H1 (cell line): ENCODE data around the gene CACNA1C. TPM values are rescaled to one million over a fixed set of nuclear protein-coding genes. Genes with fewer than 3 reads are reported as not detected.

Experiments
- CTCF ChIA-PET: fragments of 300-600 bp; sonication (Branson Sonifier 250); formaldehyde crosslinking; loops from one replicate; lab custom pipeline; 2021; ENCODE audit not compliant: partially characterized antibody; lab: Charles Lee
- POLR2A ChIA-PET: fragments of 300-600 bp; sonication (Branson Sonifier 250); formaldehyde crosslinking; loops from one replicate; lab custom pipeline; 2021; ENCODE audit warnings: inconsistent platforms; ENCODE audit not compliant: partially characterized antibody; lab: Charles Lee
- DNase-seq, 2 experiments: peaks; one replicate each; pipeline versions ENCODE4 v3.0.0 to v3.0.0-alpha.2; 2010 to 2022; ENCODE audit warnings: low spot score in 2 of 2, low read depth in 1 of 2, mixed read lengths in 1 of 2
- FAIRE-seq: peaks from 2 replicates; lab custom pipeline; 2011; peaks lifted over from hg19 to GRCh38; lab: Jason Lieb, UNC
- H2AFZ ChIP-seq: 2 replicates; pipeline ENCODE4 v1.8.1; 2012; ENCODE audit warnings: low read length, inconsistent platforms
- H2AK5ac ChIP-seq: 2 replicates; pipeline ENCODE4 v1.6.1; 2013; ENCODE audit warnings: low read depth, low read length
- H2BK120ac ChIP-seq: replicated peaks from 2 replicates; pipeline ENCODE3; 2013; ENCODE audit warnings: low read depth, low read length, inconsistent platforms
- H2BK12ac ChIP-seq: 2 replicates; pipeline ENCODE4 v1.6.1; 2013; ENCODE audit warnings: low read depth, low read length
- H2BK15ac ChIP-seq: 2 replicates; pipeline ENCODE4 v1.6.1; 2013; ENCODE audit warnings: low read length
- H2BK20ac ChIP-seq: 2 replicates; pipeline ENCODE4 v1.6.1; 2013; ENCODE audit warnings: low read length
- H2BK5ac ChIP-seq: 2 replicates; pipeline ENCODE4 v1.6.1; 2013; ENCODE audit warnings: low read depth, low read length
- H3K14ac ChIP-seq: 2 replicates; pipeline ENCODE4 v1.6.1; 2013; ENCODE audit warnings: inconsistent platforms; ENCODE audit not compliant: insufficient read length
- H3K18ac ChIP-seq: 2 replicates; pipeline ENCODE4 v1.6.1; 2013; ENCODE audit warnings: low read length; ENCODE audit errors: extremely low read depth
- H3K23ac ChIP-seq: 2 replicates; pipeline ENCODE4 v1.6.1; 2013; ENCODE audit warnings: inconsistent platforms; ENCODE audit not compliant: insufficient read length
- H3K23me2 ChIP-seq: 2 replicates; pipeline ENCODE4 v1.6.1; 2013; ENCODE audit warnings: low read depth, low read length
- H3K27ac ChIP-seq: 2 replicates; pipeline ENCODE4 v1.6.1; 2011; ENCODE audit warnings: low read depth, low read length, inconsistent platforms
- H3K27me3 ChIP-seq, 4 experiments: replicated peaks in 1 of 4; 1 replicate in 1 of 4; 2 replicates in 3 of 4; pipeline versions ENCODE4 v1.6.1 to v1.8.1; 2011 to 2013; ENCODE audit warnings: low read length in 3 of 4, mild to moderate bottlenecking in 3 of 4, inconsistent platforms in 2 of 4, mixed read lengths in 2 of 4, moderate library complexity in 1 of 4; ENCODE audit not compliant: control insufficient read depth in 3 of 4, insufficient read depth in 3 of 4; ENCODE audit errors: extremely low read depth in 1 of 4
- H3K36me3 ChIP-seq, 4 experiments: 2 replicates each; pipeline versions ENCODE4 v1.6.1 to v1.8.1; 2011 to 2013; ENCODE audit warnings: mild to moderate bottlenecking in 4 of 4, low read length in 3 of 4, moderate library complexity in 2 of 4, control low read depth in 1 of 4, inconsistent platforms in 1 of 4; ENCODE audit not compliant: insufficient read depth in 4 of 4, control insufficient read depth in 2 of 4
- H3K4ac ChIP-seq: replicated peaks from 2 replicates; pipeline ENCODE3; 2013; ENCODE audit warnings: low read length, low read depth, mixed read lengths, inconsistent platforms; ENCODE audit not compliant: insufficient read length
- H3K4me1 ChIP-seq, 4 experiments: replicated peaks in 1 of 4; 1 replicate in 1 of 4; 2 replicates in 3 of 4; pipeline versions ENCODE4 v1.6.1 to v1.8.1; 2011 to 2013; ENCODE audit warnings: low read length in 3 of 4, inconsistent platforms in 2 of 4, mixed read lengths in 1 of 4; ENCODE audit not compliant: insufficient read depth in 4 of 4, control insufficient read depth in 3 of 4
- H3K4me2 ChIP-seq, 2 experiments: 2 replicates each; pipeline versions ENCODE4 v1.6.1 to v1.8.1; 2011 to 2013; ENCODE audit warnings: low read depth in 2 of 2, low read length in 2 of 2, control low read depth in 1 of 2, inconsistent platforms in 1 of 2, mild to moderate bottlenecking in 1 of 2; ENCODE audit not compliant: insufficient read depth in 1 of 2
- H3K4me3 ChIP-seq, 4 experiments: fragments of 200-600, 300-600 bp in 1 of 4; sonication (generic), shearing (Covaris generic), sonication (Bioruptor Twin) in 1 of 4; 2 replicates each; pipeline versions ENCODE4 v1.5.1 to v1.8.1; 2011 to 2016; ENCODE audit warnings: low read length in 4 of 4, low read depth in 3 of 4, control low read depth in 2 of 4, inconsistent platforms in 2 of 4, mild to moderate bottlenecking in 2 of 4, mixed read lengths in 1 of 4, moderate library complexity in 1 of 4; ENCODE audit not compliant: insufficient read depth in 2 of 4; ENCODE audit errors: extremely low read depth in 1 of 4
- H3K56ac ChIP-seq: replicated peaks from 2 replicates; pipeline ENCODE3; 2013; ENCODE audit warnings: low read depth, mild to moderate bottlenecking, mixed read lengths, low read length, inconsistent platforms; ENCODE audit not compliant: insufficient read length
- H3K79me1 ChIP-seq: 2 replicates; pipeline ENCODE4 v1.6.1; 2013; ENCODE audit warnings: low read depth, low read length, control low read depth
- H3K79me2 ChIP-seq, 2 experiments: 2 replicates each; pipeline versions ENCODE4 v1.6.1 to v1.8.1; 2012 to 2013; ENCODE audit warnings: low read length in 2 of 2, mild to moderate bottlenecking in 2 of 2, inconsistent platforms in 1 of 2; ENCODE audit not compliant: insufficient read depth in 2 of 2, control insufficient read depth in 1 of 2
- H3K9ac ChIP-seq, 4 experiments: replicated peaks in 1 of 4; 1 replicate in 1 of 4; 2 replicates in 3 of 4; pipeline versions ENCODE4 v1.6.1 to v1.8.1; 2011 to 2013; ENCODE audit warnings: low read depth in 3 of 4, low read length in 3 of 4, control low read depth in 2 of 4, mild to moderate bottlenecking in 2 of 4, moderate library complexity in 2 of 4, inconsistent platforms in 1 of 4; ENCODE audit errors: extremely low read depth in 1 of 4
- H3K9me3 ChIP-seq, 2 experiments: 2 replicates each; pipeline versions ENCODE4 v1.6.1 to v1.8.1; 2012 to 2013; ENCODE audit warnings: mild to moderate bottlenecking in 2 of 2, moderate library complexity in 2 of 2, control low read depth in 1 of 2, inconsistent platforms in 1 of 2, low read depth in 1 of 2, low read length in 1 of 2, mixed read lengths in 1 of 2; ENCODE audit not compliant: insufficient read depth in 2 of 2
- H4K20me1 ChIP-seq, 2 experiments: replicated peaks in 1 of 2; 2 replicates each; pipeline versions ENCODE3 to v1.8.1; 2011 to 2013; ENCODE audit warnings: inconsistent platforms in 2 of 2, low read length in 2 of 2, mild to moderate bottlenecking in 1 of 2; ENCODE audit not compliant: insufficient read depth in 2 of 2, control insufficient read depth in 1 of 2
- H4K5ac ChIP-seq: 2 replicates; pipeline ENCODE4 v1.6.1; 2013; ENCODE audit warnings: low read length, low read depth, mixed read lengths, inconsistent platforms; ENCODE audit not compliant: insufficient read length
- H4K8ac ChIP-seq: 2 replicates; pipeline ENCODE4 v1.8.0; 2013; ENCODE audit warnings: mild to moderate bottlenecking, moderate library complexity, low read length, inconsistent platforms; ENCODE audit not compliant: insufficient read depth; ENCODE audit errors: extremely low read depth
- H4K91ac ChIP-seq: replicated peaks from 2 replicates; pipeline ENCODE3; 2013; ENCODE audit warnings: low read length, mixed read lengths, inconsistent platforms; ENCODE audit not compliant: insufficient read length
- SIRT6 ChIP-seq: IDR thresholded peaks from one replicate; pipeline ENCODE4 v1.7.1; 2012; ENCODE audit warnings: low read length, inconsistent platforms
- SP2 ChIP-seq: IDR thresholded peaks from 2 replicates; pipeline ENCODE4 v1.6.1; 2012; ENCODE audit warnings: mild to moderate bottlenecking, low read length, inconsistent platforms
- WGBS, 2 experiments: shearing (Covaris generic) in 1 of 2; methylation state at CpG; one replicate each; pipeline versions ENCODE4 v1.1.6 to v1.1.7; 2013 to 2015; ENCODE audit warnings: low lambda C conversion rate in 2 of 2, mixed read lengths in 2 of 2, inconsistent platforms in 1 of 2, low coverage in 1 of 2, missing lambda C conversion rate in 1 of 2; ENCODE audit not compliant: insufficient replicate concordance in 2 of 2, insufficient coverage in 1 of 2, insufficient read length in 1 of 2; ENCODE audit errors: extremely low coverage in 1 of 2, missing lambda C conversion rate in 1 of 2; 5-methylcytosine and 5-hydroxymethylcytosine counted together
- polyA plus RNA-seq, 7 experiments: library from polyadenylated mRNA; depleted of rRNA in 3 of 7; stranded (reverse) in 5 of 7; unstranded in 2 of 7; fragments of >200 nt in 5 of 7; fragments of 200-250 nt in 2 of 7; gene quantifications; 1 replicate in 5 of 7; 2 replicates in 1 of 7; 4 replicates in 1 of 7; pipeline versions ENCODE4 v1.2.1 to v1.2.3, GENCODE V29; 2011 to 2013; ENCODE audit warnings: missing spikeins in 2 of 7, mixed read lengths in 2 of 7
- total RNA-seq: library from RNA; stranded (reverse); fragmentation: NEBNext Ultra II Directional; extraction: Animal tissue kit (Norgen Biotek cat#: 25700); gene quantifications from 2 replicates; pipeline ENCODE4 v1.2.1, GENCODE V29; 2021
- TF ChIP-seq, protein P1 (sequence below): IDR thresholded peaks from 2 replicates; pipeline ENCODE4 v1.6.1; 2012; ENCODE audit warnings: inconsistent platforms

The CACNA1C gene
- total and polyA plus RNA-seq, 2 of the 8 experiments (the other 6 are each of a cell fraction or from before 2014, with no cell fraction given): 1.3 TPM

DNA sequence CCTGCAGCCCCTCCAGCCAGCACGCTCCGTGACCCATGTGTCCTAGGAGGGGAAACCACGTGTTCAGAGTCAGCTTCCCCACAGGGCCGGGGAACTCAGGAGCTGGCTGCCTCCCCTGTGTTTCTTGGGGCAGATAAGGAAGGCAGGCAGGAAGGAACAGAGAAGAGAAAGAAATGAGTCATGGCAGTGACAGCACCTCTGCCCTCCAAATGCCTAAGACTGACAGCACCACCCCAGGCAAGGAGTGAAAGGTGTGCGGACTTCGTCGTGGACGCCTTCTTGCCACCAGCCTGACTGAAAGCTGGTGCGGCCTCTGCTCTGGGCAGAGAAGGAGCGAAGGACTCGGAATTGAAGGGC lies 575.0 kb downstream of the CACNA1C start:
- Histone ChIP-seq H4K20me1 (no peaks in the 10 kb centered on the region), H2BK120ac (no peak overlapping the region), H2BK20ac (no peak overlapping the region), H3K27me3 (0 out of 7 replicates have a peak, but pooled peaks cover 0 to 3% (median 0%) of the 10 kb centered on the region in 4 experiments), H4K8ac (0 out of 2 replicates have a peak overlapping the region, but pooled peaks have one; percentile 45), H3K23me2 (no peaks in the 10 kb centered on the region), H2AK5ac (no peak overlapping the region), H4K91ac (peak overlapping the region; percentile 63), H3K79me2 (no peaks in the 10 kb centered on the region), H3K27ac (no peak overlapping the region), H4K5ac (no peak overlapping the region), H3K4me2 (no peak overlapping the region), H2BK5ac (0 out of 2 replicates have a peak overlapping the region, but pooled peaks have one; percentile 19), H2BK15ac (no peak overlapping the region), H2AFZ (no peak overlapping the region; the same call in 1 of the 2 replicates), H3K36me3 (no peaks in the 10 kb centered on the region), H3K23ac (no peak overlapping the region), H3K9ac (no peak overlapping the region), H3K9me3 (no peaks in the 10 kb centered on the region), H3K18ac (no peak overlapping the region), H3K4me3 (no peak overlapping the region), H3K79me1 (no peaks in the 10 kb centered on the region), H3K14ac (no peak overlapping the region), H3K4me1 (peaks cover 3 to 25% (median 14%) of the 10 kb centered on the region in 4 experiments; a peak in 5 of 7 replicates), H2BK12ac (0 out of 2 replicates have a peak overlapping the region, but pooled peaks have one; percentile 42), H3K4ac (no peak overlapping the region), H3K56ac (no peak overlapping the region)
- WGBS, 2 experiments: 82% methylated on average over 7 of the region's 11 CpGs; no CpG with 5 or more reads in 1 of the 2 experiments
- TF ChIP-seq, protein P1, sequence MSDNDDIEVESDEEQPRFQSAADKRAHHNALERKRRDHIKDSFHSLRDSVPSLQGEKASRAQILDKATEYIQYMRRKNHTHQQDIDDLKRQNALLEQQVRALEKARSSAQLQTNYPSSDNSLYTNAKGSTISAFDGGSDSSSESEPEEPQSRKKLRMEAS: 0 out of 2 replicates have a peak, but pooled peaks have one; percentile 16
- TF ChIP-seq SIRT6 (no peak), SP2 (no peak)
- FAIRE-seq (no peak), DNase-seq (no peak)
- ChIA-PET POLR2A (interaction anchor here (0.6 kb wide), 1 partner anchor 418 kb away, joined by 3 read pairs; no protein-coding TSS in a partner anchor), CTCF (interaction anchor here (0.6 to 1.8 kb wide), 4 partner anchors 9 to 45 kb away, joined by 3 to 4 read pairs (median 3); no protein-coding TSS in a partner anchor)
